CD8-positive, alpha-beta memory T cell (primary cell): ENCODE results near the gene KDM6B. TPM values are rescaled to one million over a fixed set of nuclear protein-coding genes. Genes with fewer than 3 reads are reported as not detected.

Experiments
- CTCF ChIA-PET: fragments of 350-600 bp; sonication (Branson Sonifier 250); formaldehyde crosslinking; loops from one replicate; lab custom pipeline; 2021; ENCODE audit warnings: antibody characterized with exemption; lab: Charles Lee
- POLR2A ChIA-PET: fragments of 350-600 bp; sonication (Branson Sonifier 250); formaldehyde crosslinking; loops from one replicate; lab custom pipeline; 2021; ENCODE audit warnings: antibody characterized with exemption; lab: Charles Lee
- DNase-seq, 5 donors: peaks; one replicate each; pipeline versions ENCODE4 v3.0.0 to v3.0.0-alpha.2; 2020 to 2022; ENCODE audit warnings: mixed read lengths in 1 of 5
- H3K27ac ChIP-seq: one replicate; pipeline ENCODE4 v1.7.0; 2013; ENCODE audit warnings: low read depth, mild to moderate bottlenecking, low read length, moderate library complexity
- H3K27me3 ChIP-seq: 2 replicates; pipeline ENCODE4 v1.7.0; 2013; ENCODE audit warnings: low read length, mild to moderate bottlenecking; ENCODE audit not compliant: insufficient read depth, poor library complexity, severe bottlenecking
- H3K36me3 ChIP-seq: 2 replicates; pipeline ENCODE4 v1.7.0; 2013; ENCODE audit warnings: mild to moderate bottlenecking, low read length, moderate library complexity; ENCODE audit not compliant: insufficient read depth
- H3K4me1 ChIP-seq: 2 replicates; pipeline ENCODE4 v1.7.0; 2013; ENCODE audit warnings: mild to moderate bottlenecking, low read length, moderate library complexity; ENCODE audit not compliant: insufficient read depth
- H3K4me3 ChIP-seq: 2 replicates; pipeline ENCODE4 v1.7.0; 2013; ENCODE audit warnings: mild to moderate bottlenecking, low read length
- H3K9me3 ChIP-seq: 2 replicates; pipeline ENCODE4 v1.7.0; 2013; ENCODE audit warnings: mild to moderate bottlenecking, low read length
- H3K27ac Mint-ChIP-seq, 8 donors: one replicate each; pipeline ENCODE4 v1.8.0; 2020 to 2021; ENCODE audit warnings: mixed read lengths in 8 of 8, mild to moderate bottlenecking in 6 of 8, inconsistent platforms in 3 of 8, moderate library complexity in 3 of 8
- H3K27me3 Mint-ChIP-seq, 2 donors: one replicate each; pipeline ENCODE4 v1.8.0; 2020 to 2021; ENCODE audit warnings: mixed read lengths in 2 of 2, mild to moderate bottlenecking in 1 of 2, moderate library complexity in 1 of 2
- H3K36me3 Mint-ChIP-seq, 3 donors: one replicate each; pipeline ENCODE4 v1.8.0; 2020 to 2021; ENCODE audit warnings: mixed read lengths in 3 of 3, inconsistent platforms in 1 of 3, mild to moderate bottlenecking in 1 of 3
- H3K4me1 Mint-ChIP-seq, 3 donors: one replicate each; pipeline ENCODE4 v1.8.0; 2020 to 2021; ENCODE audit warnings: mixed read lengths in 3 of 3, inconsistent platforms in 1 of 3, mild to moderate bottlenecking in 1 of 3
- H3K4me3 Mint-ChIP-seq, 7 donors: one replicate each; pipeline ENCODE4 v1.8.0; 2020 to 2021; ENCODE audit warnings: mixed read lengths in 7 of 7, mild to moderate bottlenecking in 6 of 7, moderate library complexity in 4 of 7, inconsistent platforms in 2 of 7
- H3K9me3 Mint-ChIP-seq, 5 donors: one replicate each; pipeline ENCODE4 v1.8.0; 2020 to 2022; ENCODE audit warnings: mixed read lengths in 5 of 5, mild to moderate bottlenecking in 3 of 5, moderate library complexity in 2 of 5, inconsistent platforms in 1 of 5
- polyA plus RNA-seq: library from polyadenylated mRNA; unstranded; fragments of 300-500 nt; fragmentation: Illumina TruSeq; gene quantifications from one replicate; pipeline ENCODE4 v1.2.3, GENCODE V29; 2021
- total RNA-seq, 2 experiments: library from RNA; stranded (reverse); gene quantifications; one replicate each; pipeline ENCODE4 v1.2.3, GENCODE V29; 2021

KDM6B gene
- total and polyA plus RNA-seq, 3 experiments from 2014 or later: 1.2 to 89.7 (median 84.2) TPM

- H3K36me3 Mint-ChIP-seq: peaks cover 0 to 39% (median 2%) of the 10 kb centered on the region in 3 donors
- H3K4me3 Mint-ChIP-seq: peak overlapping the region in 1 of 7 donors; percentile 54
- Histone ChIP-seq H3K27me3 (no peaks in the 10 kb centered on the region), H3K4me1 (peaks cover 37% of the 10 kb centered on the region), H3K27ac (no peak overlapping the region), H3K4me3 (no peak overlapping the region), H3K9me3 (no peaks in the 10 kb centered on the region), H3K36me3 (peaks cover 4% of the 10 kb centered on the region)
- peaks cover 0 to 2% of the 10 kb centered on the region in 2 donors for H3K27me3 Mint-ChIP-seq
- peak in 1 of 5 donors; percentile 59 for DNase-seq
- no peaks in the 10 kb centered on the region for H3K9me3 Mint-ChIP-seq
- ChIA-PET POLR2A (interaction anchor here (2.4 to 3.1 kb wide), 3 partner anchors 11 to 19 kb away, joined by 10 to 46 read pairs (median 15); no protein-coding TSS in a partner anchor), CTCF (interaction anchor here (1.2 to 2.6 kb wide), 2 partner anchors 12 to 21 kb away, joined by 3 to 28 read pairs; partner anchors contain the start of gene KDM6B)
- peak overlapping the region in 2 of 8 donors; percentile 64 to 73 for H3K27ac Mint-ChIP-seq
- peaks cover 11 to 21% (median 16%) of the 10 kb centered on the region in 3 donors for H3K4me1 Mint-ChIP-seq
These were observed 21.6 kb downstream of the KDM6B start for GRCh38 chr17:7855660-7856010.

- H3K9me3 ChIP-seq: no peaks in the 10 kb centered on the region
These were observed 22.2 kb downstream of the KDM6B start for GRCh38 chr17:7856011-7856810.

GRCh38 chr17:7856811-7857712 is 23.0 kb downstream of the KDM6B start, which contains the start of gene NAA38:
Gene NAA38 (minus strand): TSS chr17:7857559. CDS start chr17:7857463, 96 bp downstream.
- CTCF ChIA-PET: interaction anchor here (0.7 to 2.6 kb wide), 13 partner anchors 8 to 185 kb away, joined by 3 to 28 read pairs (median 4); partner anchors contain the start of gene KDM6B
- DNase-seq: peak; percentile 89 to 98 (median 97)
- H3K4me3 ChIP-seq: peak within 1 kb of the TSS; percentile 79
- H3K27ac ChIP-seq: peak within 1 kb of the TSS; percentile 81
- H3K27me3 ChIP-seq: no peaks in the 10 kb centered on the region
- POLR2A ChIA-PET: interaction anchor here (0.7 to 3.1 kb wide), 17 partner anchors 9 to 170 kb away, joined by 3 to 46 read pairs (median 5); partner anchors contain the start of genes KDM6B, RNF227, TP53 and TRAPPC1
- H3K36me3 ChIP-seq: no peaks in the 10 kb centered on the region
- Mint-ChIP-seq H3K4me3 (no peak within 1 kb of the TSS), H3K36me3 (peaks cover 0 to 28% (median 2%) of the 10 kb centered on the region in 3 donors), H3K27ac (no peak within 1 kb of the TSS), H3K4me1 (peaks cover 5 to 7% (median 5%) of the 10 kb centered on the region in 3 donors), H3K27me3 (no peaks in the 10 kb centered on the region), H3K9me3 (no peaks in the 10 kb centered on the region)
- H3K4me1 ChIP-seq: peaks cover 25% of the 10 kb centered on the region
- no peaks in the 10 kb centered on the region for H3K9me3 ChIP-seq

More at GRCh38 chr17:7856011-7856810, 22.2 kb downstream of the KDM6B start:
- Histone ChIP-seq H3K4me3 (peak overlapping the region; percentile 79), H3K27me3 (no peaks in the 10 kb centered on the region), H3K4me1 (peaks cover 32% of the 10 kb centered on the region), H3K27ac (peak overlapping the region; percentile 81), H3K36me3 (peaks cover under 1% of the 10 kb centered on the region)
- H3K27me3 Mint-ChIP-seq: peaks cover 0 to 2% of the 10 kb centered on the region in 2 donors
- POLR2A ChIA-PET: interaction anchor here (1.0 to 3.1 kb wide), 12 partner anchors 11 to 169 kb away, joined by 3 to 46 read pairs (median 7); partner anchors contain the start of genes KDM6B, RNF227, TP53 and TRAPPC1
- no peak overlapping the region for H3K4me3 Mint-ChIP-seq
- peak overlapping the region in 2 of 8 donors; percentile 57 to 73 for H3K27ac Mint-ChIP-seq
- H3K36me3 Mint-ChIP-seq: peaks cover 0 to 37% (median 2%) of the 10 kb centered on the region in 3 donors
- peaks cover 11 to 16% (median 11%) of the 10 kb centered on the region in 3 donors for H3K4me1 Mint-ChIP-seq
- no peaks in the 10 kb centered on the region for H3K9me3 Mint-ChIP-seq
- CTCF ChIA-PET: interaction anchor here (0.7 to 2.6 kb wide), 7 partner anchors 9 to 186 kb away, joined by 3 to 28 read pairs (median 4); partner anchors contain the start of gene KDM6B
- DNase-seq: peak in 3 of 5 donors; percentile 10 to 54 (median 21)

GRCh38 chr17:7857713-7858521 is 23.9 kb downstream of the KDM6B start, which contains the start of gene CYB5D1:
Gene CYB5D1 (plus strand): TSS chr17:7858003. CDS start chr17:7858135, 132 bp downstream.
- no peaks in the 10 kb centered on the region for H3K27me3 Mint-ChIP-seq

GRCh38 chr17:7858522-7858810 is 24.4 kb downstream of the KDM6B start:
- Histone ChIP-seq H3K9me3 (no peaks in the 10 kb centered on the region), H3K27me3 (no peaks in the 10 kb centered on the region), H3K27ac (peak overlapping the region; percentile 81), H3K36me3 (no peaks in the 10 kb centered on the region), H3K4me3 (peak overlapping the region; percentile 79), H3K4me1 (peaks cover 21% of the 10 kb centered on the region)
- Mint-ChIP-seq H3K27me3 (no peaks in the 10 kb centered on the region), H3K9me3 (no peaks in the 10 kb centered on the region), H3K4me3 (no peak overlapping the region), H3K36me3 (peaks cover 0 to 20% (median 2%) of the 10 kb centered on the region in 3 donors), H3K27ac (peak overlapping the region in 2 of 8 donors; percentile 54 to 76), H3K4me1 (peaks cover 5 to 10% (median 7%) of the 10 kb centered on the region in 3 donors)
- ChIA-PET CTCF (interaction anchor here (1.9 to 14.1 kb wide), 2 partner anchors 12 to 130 kb away, joined by 4 to 175 read pairs; no protein-coding TSS in a partner anchor), POLR2A (no interaction called here)
- peak in 2 of 5 donors; percentile 7 to 57 for DNase-seq

More at GRCh38 chr17:7857713-7858521, 23.9 kb downstream of the KDM6B start, which contains the start of gene CYB5D1:
- H3K9me3 ChIP-seq: no peaks in the 10 kb centered on the region
- peaks cover 5 to 7% (median 7%) of the 10 kb centered on the region in 3 donors for H3K4me1 Mint-ChIP-seq
- no peaks in the 10 kb centered on the region for H3K9me3 Mint-ChIP-seq
- H3K36me3 ChIP-seq: no peaks in the 10 kb centered on the region
- H3K36me3 Mint-ChIP-seq: peaks cover 0 to 22% (median 2%) of the 10 kb centered on the region in 3 donors
- H3K27me3 ChIP-seq: no peaks in the 10 kb centered on the region
- ChIA-PET CTCF (interaction anchor here (0.7 to 2.6 kb wide), 11 partner anchors 13 to 184 kb away, joined by 3 to 28 read pairs (median 4); partner anchors contain the start of gene KDM6B), POLR2A (interaction anchor here (0.7 to 3.1 kb wide), 16 partner anchors 10 to 171 kb away, joined by 3 to 46 read pairs (median 6); partner anchors contain the start of genes KDM6B, RNF227, TP53 and TRAPPC1)
- peak within 1 kb of the TSS in 2 of 8 donors; percentile 54 to 76 for H3K27ac Mint-ChIP-seq
- H3K4me3 Mint-ChIP-seq: peak within 1 kb of the TSS in 1 of 7 donors; percentile 49
- H3K4me1 ChIP-seq: peaks cover 21% of the 10 kb centered on the region
- H3K27ac ChIP-seq: peak within 1 kb of the TSS; percentile 81
- DNase-seq: peak; percentile 76 to 95 (median 93)
- H3K4me3 ChIP-seq: peak within 1 kb of the TSS; percentile 79

GRCh38 chr17:7859028-7859427 is 25.0 kb downstream of the KDM6B start:
- Mint-ChIP-seq H3K27me3 (no peaks in the 10 kb centered on the region), H3K9me3 (no peaks in the 10 kb centered on the region), H3K4me1 (peaks cover 5 to 10% (median 7%) of the 10 kb centered on the region in 3 donors), H3K4me3 (peak overlapping the region in 1 of 7 donors; percentile 49), H3K36me3 (peaks cover 0 to 18% (median 0%) of the 10 kb centered on the region in 3 donors), H3K27ac (peak overlapping the region in 3 of 8 donors; percentile 49 to 76 (median 54))
- ChIA-PET CTCF (interaction anchor here (1.9 to 14.1 kb wide), 3 partner anchors 12 to 130 kb away, joined by 4 to 175 read pairs (median 6); no protein-coding TSS in a partner anchor), POLR2A (interaction anchor here (0.6 kb wide), 1 partner anchor 33 kb away, joined by 7 read pairs; no protein-coding TSS in a partner anchor)
- H3K9me3 ChIP-seq: no peaks in the 10 kb centered on the region
- H3K27ac ChIP-seq: no peak overlapping the region
- no peak for DNase-seq
- H3K36me3 ChIP-seq: no peaks in the 10 kb centered on the region
- no peak overlapping the region for H3K4me3 ChIP-seq
- H3K4me1 ChIP-seq: peaks cover 21% of the 10 kb centered on the region
- no peaks in the 10 kb centered on the region for H3K27me3 ChIP-seq
